Subcutaneous abdominal adipose tissue (tissue), 5 donors: ENCODE results near the gene CXCL6.

Experiments
- H3K27ac ChIP-seq: one replicate; pipeline ENCODE4 v1.7.0; 2013; ENCODE audit warnings: low read depth, mild to moderate bottlenecking, inconsistent platforms, low read length, moderate library complexity
- H3K27me3 ChIP-seq, 5 donors: one replicate each; pipeline ENCODE4 v1.7.0; 2013; ENCODE audit warnings: low read length in 5 of 5, inconsistent platforms in 1 of 5; ENCODE audit not compliant: control insufficient read depth in 5 of 5, insufficient read depth in 4 of 5
- H3K36me3 ChIP-seq, 5 donors: one replicate each; pipeline ENCODE4 v1.7.0; 2013; ENCODE audit warnings: low read length in 5 of 5; ENCODE audit not compliant: control insufficient read depth in 5 of 5, insufficient read depth in 5 of 5
- H3K4me1 ChIP-seq, 5 donors: one replicate each; pipeline ENCODE4 v1.7.0; 2013; ENCODE audit warnings: low read length in 5 of 5, mild to moderate bottlenecking in 3 of 5, moderate library complexity in 1 of 5; ENCODE audit not compliant: control insufficient read depth in 5 of 5, insufficient read depth in 5 of 5
- H3K4me3 ChIP-seq, 5 donors: one replicate each; pipeline ENCODE4 v1.7.0; 2013; ENCODE audit warnings: low read length in 5 of 5, low read depth in 1 of 5
- H3K9ac ChIP-seq, 5 donors: one replicate each; pipeline ENCODE4 v1.7.0; 2013; ENCODE audit warnings: low read length in 5 of 5, mild to moderate bottlenecking in 4 of 5, moderate library complexity in 3 of 5
- H3K9me3 ChIP-seq, 5 donors: one replicate each; pipeline ENCODE4 v1.7.0; 2013; ENCODE audit warnings: low read length in 5 of 5; ENCODE audit not compliant: control insufficient read depth in 5 of 5
- donor health status: healthy.
- donor health status: healthy.
- donor health status: healthy.
- donor health status: healthy.
- donor health status: healthy.

CXCL6 gene

GRCh38 chr4:73836373-73837279, at the start of gene CXCL6:
CXCL6 (plus strand) TSS chr4:73836678; CDS start chr4:73836751, 73 bp downstream.
- H3K4me1 ChIP-seq: peaks cover 0 to 7% (median 6%) of the 10 kb centered on the region in 5 donors
- peaks cover 5 to 12% (median 8%) of the 10 kb centered on the region in 5 donors for H3K27me3 ChIP-seq
- H3K4me3 ChIP-seq: peak within 1 kb of the TSS; percentile 29 to 68 (median 55)
- H3K9me3 ChIP-seq: no peaks in the 10 kb centered on the region
- H3K27ac ChIP-seq: no peak within 1 kb of the TSS
- H3K36me3 ChIP-seq: no peaks in the 10 kb centered on the region
- no peak within 1 kb of the TSS for H3K9ac ChIP-seq

- Histone ChIP-seq H3K9me3 (no peaks in the 10 kb centered on the region), H3K36me3 (no peaks in the 10 kb centered on the region), H3K27ac (no peak overlapping the region), H3K4me3 (no peak overlapping the region), H3K4me1 (no peaks in the 10 kb centered on the region), H3K27me3 (no peaks in the 10 kb centered on the region), H3K9ac (no peak overlapping the region)
These were observed 48.1 kb upstream of the CXCL6 start for GRCh38 chr4:73788411-73788810.

- Histone ChIP-seq H3K36me3 (no peaks in the 10 kb centered on the region), H3K4me3 (no peak overlapping the region), H3K9me3 (no peaks in the 10 kb centered on the region), H3K9ac (no peak overlapping the region), H3K27me3 (no peaks in the 10 kb centered on the region), H3K27ac (no peak overlapping the region), H3K4me1 (no peaks in the 10 kb centered on the region)
These were observed 37.6 kb upstream of the CXCL6 start for GRCh38 chr4:73798842-73799241.

- Histone ChIP-seq H3K27me3 (no peaks in the 10 kb centered on the region), H3K27ac (no peak overlapping the region), H3K36me3 (no peaks in the 10 kb centered on the region), H3K4me1 (no peaks in the 10 kb centered on the region), H3K4me3 (no peak overlapping the region), H3K9me3 (no peaks in the 10 kb centered on the region), H3K9ac (no peak overlapping the region)
These were observed 36.3 kb upstream of the CXCL6 start for GRCh38 chr4:73800206-73800605.

GRCh38 chr4:73801692-73802091, 34.8 kb upstream of the CXCL6 start:
- no peaks in the 10 kb centered on the region for H3K9me3 ChIP-seq
- no peaks in the 10 kb centered on the region for H3K27me3 ChIP-seq
- no peaks in the 10 kb centered on the region for H3K4me1 ChIP-seq
- no peak overlapping the region for H3K27ac ChIP-seq
- no peak overlapping the region for H3K9ac ChIP-seq
- no peaks in the 10 kb centered on the region for H3K36me3 ChIP-seq
- no peak overlapping the region for H3K4me3 ChIP-seq

GRCh38 chr4:73803213-73803612, 33.3 kb upstream of the CXCL6 start:
- no peaks in the 10 kb centered on the region for H3K4me1 ChIP-seq

GRCh38 chr4:73810191-73810590, 26.3 kb upstream of the CXCL6 start:
- H3K27ac ChIP-seq: no peak overlapping the region
- H3K4me3 ChIP-seq: no peak overlapping the region
- H3K4me1 ChIP-seq: no peaks in the 10 kb centered on the region
- H3K27me3 ChIP-seq: no peaks in the 10 kb centered on the region
- H3K9ac ChIP-seq: no peak overlapping the region
- no peaks in the 10 kb centered on the region for H3K9me3 ChIP-seq
- H3K36me3 ChIP-seq: no peaks in the 10 kb centered on the region

More at GRCh38 chr4:73803213-73803612, 33.3 kb upstream of the CXCL6 start:
- Histone ChIP-seq H3K36me3 (no peaks in the 10 kb centered on the region), H3K9me3 (no peaks in the 10 kb centered on the region), H3K9ac (no peak overlapping the region), H3K4me3 (no peak overlapping the region), H3K27ac (no peak overlapping the region), H3K27me3 (no peaks in the 10 kb centered on the region)

- Histone ChIP-seq H3K4me1 (no peaks in the 10 kb centered on the region), H3K9me3 (no peaks in the 10 kb centered on the region), H3K27ac (no peak overlapping the region), H3K9ac (no peak overlapping the region), H3K36me3 (no peaks in the 10 kb centered on the region), H3K4me3 (no peak overlapping the region), H3K27me3 (no peaks in the 10 kb centered on the region)
These were observed 24.6 kb upstream of the CXCL6 start for GRCh38 chr4:73811841-73812240.

- no peaks in the 10 kb centered on the region for H3K4me1 ChIP-seq
- no peak overlapping the region for H3K4me3 ChIP-seq
- no peak overlapping the region for H3K27ac ChIP-seq
These were observed 21.8 kb upstream of the CXCL6 start for GRCh38 chr4:73814679-73815078.

GRCh38 chr4:73815145-73815544, 21.3 kb upstream of the CXCL6 start:
- Histone ChIP-seq H3K27ac (no peak overlapping the region), H3K9me3 (no peaks in the 10 kb centered on the region), H3K9ac (no peak overlapping the region), H3K4me1 (no peaks in the 10 kb centered on the region), H3K36me3 (no peaks in the 10 kb centered on the region), H3K4me3 (no peak overlapping the region), H3K27me3 (no peaks in the 10 kb centered on the region)

More at GRCh38 chr4:73814679-73815078, 21.8 kb upstream of the CXCL6 start:
- Histone ChIP-seq H3K27me3 (no peaks in the 10 kb centered on the region), H3K36me3 (no peaks in the 10 kb centered on the region), H3K9me3 (no peaks in the 10 kb centered on the region), H3K9ac (no peak overlapping the region)
